SH-SY5Y (cell line): ENCODE measurements around the gene MST1R.

Experiments
- GATA2 ChIP-seq: IDR thresholded peaks from 2 replicates; pipeline ENCODE4 v1.6.1; 2011; ENCODE audit warnings: mild to moderate bottlenecking, low read depth, low read length
- GATA3 ChIP-seq: IDR thresholded peaks from 2 replicates; pipeline ENCODE4 v1.6.1; 2011; ENCODE audit warnings: low read depth, mild to moderate bottlenecking, low read length, moderate library complexity

DNA sequence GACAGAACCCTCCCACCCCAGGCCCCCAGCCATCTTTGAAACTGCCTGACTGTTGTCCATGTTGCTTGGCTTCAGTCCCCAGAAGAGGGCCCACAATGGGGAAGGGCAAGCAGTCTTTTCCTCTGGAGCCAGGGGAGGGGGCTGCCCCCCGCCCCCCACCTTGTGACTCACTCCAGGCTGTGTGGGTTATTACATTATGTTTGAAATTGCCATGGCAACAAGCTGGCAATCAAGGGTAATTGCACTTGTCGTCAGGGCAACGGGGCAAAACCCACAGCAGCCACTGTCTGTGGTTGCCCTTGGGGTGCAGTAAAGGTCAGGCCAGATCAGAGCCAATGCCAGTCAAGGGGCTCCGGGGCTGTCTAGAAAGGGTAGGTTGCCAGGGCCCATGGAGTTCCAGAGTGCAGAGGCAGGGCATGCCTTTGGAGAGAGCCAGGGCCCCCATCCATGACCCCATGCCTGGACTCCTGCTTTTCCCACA is 30.8 kb downstream of the MST1R start:
- TF ChIP-seq GATA2 = no peak
- no peak for TF ChIP-seq GATA3
